GM21717 (cell line): ENCODE results near the gene TCFL5.

ENCODE experiments used
- ATAC-seq: cut with Tn5 transposase; IDR thresholded peaks from one replicate; pipeline ENCODE4 v1.9.1; 2021; ENCODE audit warnings: mild to moderate bottlenecking, moderate library complexity; ENCODE audit not compliant: unreplicated experiment

Gene TCFL5

GRCh38 chr20:62861726-62862336, at the start of gene TCFL5:
TSS of gene TCFL5 (minus strand) at chr20:62861822. CDS start at chr20:62861670, 152 bp downstream.
- ATAC-seq = peak; percentile 66

DNA sequence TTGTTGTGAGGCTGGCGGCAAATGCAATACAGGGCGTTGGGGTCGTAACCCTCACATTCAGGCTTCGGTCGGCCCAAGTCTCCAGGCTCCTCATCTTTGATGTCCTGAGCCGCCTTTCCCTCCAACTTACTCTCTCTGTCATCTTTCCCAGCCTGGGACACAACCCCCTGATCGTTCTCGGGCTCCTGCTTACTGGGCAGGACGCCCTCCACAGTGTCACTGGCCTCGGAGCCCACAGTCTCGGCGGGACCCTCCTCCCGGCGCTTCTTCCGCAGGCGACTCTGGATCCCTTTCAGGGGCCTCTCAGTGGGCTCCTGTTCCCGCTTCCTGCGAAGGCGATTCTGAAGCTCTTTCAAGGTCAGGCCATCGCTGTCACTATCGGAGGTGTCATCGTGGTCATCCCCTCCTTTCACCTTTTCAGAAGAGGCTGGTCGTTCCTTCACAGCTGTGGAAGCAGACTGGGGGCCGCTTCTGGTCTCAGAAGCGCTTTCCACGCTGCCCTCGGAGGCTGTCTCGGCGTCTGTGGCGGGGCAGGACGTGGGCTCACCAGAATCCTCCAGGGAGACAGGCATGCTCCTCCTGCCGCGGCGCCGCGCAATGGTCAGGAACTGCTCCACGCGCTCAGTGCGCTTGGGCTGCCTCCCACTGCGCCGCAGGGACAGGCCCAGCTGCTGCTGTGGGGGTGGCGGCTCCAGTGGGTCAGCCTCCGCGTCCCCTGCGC, 49.3 kb upstream of the TCFL5 start:
- ATAC-seq = no peak

DNA sequence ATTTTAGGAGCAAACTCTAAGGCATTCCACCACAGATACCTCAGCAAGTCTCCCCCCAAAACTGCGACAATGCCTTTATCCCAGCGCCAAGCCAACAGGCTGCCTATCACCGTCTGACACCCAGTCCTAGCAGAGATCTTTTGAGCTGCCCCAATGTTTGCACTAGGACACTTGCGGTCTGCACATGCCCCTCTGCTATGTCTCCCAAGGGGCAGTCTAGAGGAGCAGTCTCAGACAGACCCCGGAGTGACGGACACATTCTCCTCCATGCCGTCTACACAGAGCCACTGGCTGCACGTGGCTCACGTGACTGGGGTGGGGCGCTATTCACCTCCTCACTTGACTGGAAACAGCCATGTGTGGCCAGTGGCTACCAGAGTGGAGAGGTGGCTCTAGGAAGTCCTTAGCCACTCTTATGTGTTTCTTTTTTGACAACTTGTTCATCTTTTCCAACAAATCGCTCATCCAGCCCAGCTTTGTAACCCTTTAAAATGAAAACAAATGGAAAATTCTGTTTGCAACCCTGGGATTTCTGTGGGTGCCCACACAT, 48.7 kb upstream of the TCFL5 start:
- ATAC-seq = no peak

- ATAC-seq = no peak
Measured at GRCh38 chr20:62908971-62909791, 47.6 kb upstream of the TCFL5 start.

DNA sequence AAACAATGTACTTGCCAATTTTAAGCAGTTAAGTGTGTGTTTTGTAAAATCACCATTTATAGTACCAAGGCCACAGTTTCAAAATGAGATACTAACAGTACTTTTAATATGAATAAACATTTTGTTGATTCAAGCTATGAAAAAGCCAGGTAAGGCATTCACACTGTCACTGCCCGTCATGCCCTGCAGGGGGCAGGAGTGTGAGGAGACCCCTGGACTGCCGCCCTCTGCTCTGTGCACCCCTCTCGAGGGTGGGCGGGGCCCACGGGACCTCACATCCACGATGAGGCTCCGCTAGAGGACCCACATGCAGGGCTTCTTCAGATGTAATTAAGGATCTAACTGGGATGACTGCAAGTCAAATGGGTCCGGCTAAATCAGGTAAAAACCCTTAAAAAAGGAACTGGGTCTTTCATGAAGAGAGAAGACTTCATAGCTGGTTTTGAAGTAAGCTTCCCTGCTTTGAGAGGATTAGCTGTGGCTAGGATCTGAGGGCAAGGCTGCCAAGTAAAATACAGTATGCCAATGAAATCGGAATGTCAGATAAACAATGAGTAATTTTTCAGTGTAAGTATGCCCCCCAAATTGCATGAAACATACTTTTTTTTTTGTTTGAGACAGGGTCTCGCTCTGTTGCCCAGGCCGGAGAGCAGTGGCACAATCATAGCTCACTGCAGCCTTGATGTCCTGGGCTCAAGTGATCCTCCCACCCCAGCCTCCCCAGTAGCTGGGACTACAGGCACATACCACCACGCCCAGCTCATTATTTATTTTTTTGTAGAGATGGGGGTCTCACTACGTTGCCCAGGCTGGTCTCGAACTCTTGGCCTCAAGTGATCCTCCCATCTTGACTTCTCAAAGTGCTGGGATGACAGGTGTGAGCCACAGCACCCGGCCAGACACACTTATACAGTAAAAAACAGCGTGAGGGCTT, 46.0 kb upstream of the TCFL5 start:
- no peak for ATAC-seq

DNA sequence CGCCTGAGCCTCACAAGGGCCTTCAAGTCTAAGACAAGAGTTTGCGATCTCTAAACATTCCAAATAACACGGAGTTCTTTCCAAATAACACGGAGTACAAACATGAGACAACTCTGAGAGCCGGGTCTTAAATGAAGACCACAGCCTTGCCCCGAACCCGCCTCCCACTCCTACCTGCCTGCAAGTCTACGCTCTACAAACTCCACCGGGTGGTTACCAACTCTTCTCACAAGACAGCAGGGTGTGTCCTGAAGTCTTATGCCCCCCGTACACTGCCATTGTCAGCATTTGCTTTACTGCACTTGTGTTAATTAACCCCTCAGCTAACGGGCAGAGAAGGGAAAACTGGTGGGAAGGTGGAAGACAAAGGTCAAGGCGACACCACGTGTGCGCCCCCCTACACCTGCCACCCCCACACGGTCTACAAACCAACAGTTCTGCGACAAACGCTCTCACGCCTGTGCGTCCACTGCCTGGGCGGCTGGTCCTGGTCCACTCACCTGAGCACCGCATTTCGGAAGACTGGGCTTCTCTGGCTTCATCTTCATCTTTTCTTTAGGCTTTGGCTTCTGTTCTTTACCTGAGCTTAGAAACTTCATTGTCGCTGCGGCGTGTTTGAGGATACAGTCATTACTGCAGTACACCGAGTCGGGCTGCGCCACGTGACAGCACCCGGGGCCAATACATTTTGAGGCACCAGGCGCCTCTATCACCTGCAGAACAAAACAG, 45.2 kb upstream of the TCFL5 start:
- no peak for ATAC-seq

- ATAC-seq = no peak
Measured at GRCh38 chr20:62906209-62906608, 44.6 kb upstream of the TCFL5 start.

DNA sequence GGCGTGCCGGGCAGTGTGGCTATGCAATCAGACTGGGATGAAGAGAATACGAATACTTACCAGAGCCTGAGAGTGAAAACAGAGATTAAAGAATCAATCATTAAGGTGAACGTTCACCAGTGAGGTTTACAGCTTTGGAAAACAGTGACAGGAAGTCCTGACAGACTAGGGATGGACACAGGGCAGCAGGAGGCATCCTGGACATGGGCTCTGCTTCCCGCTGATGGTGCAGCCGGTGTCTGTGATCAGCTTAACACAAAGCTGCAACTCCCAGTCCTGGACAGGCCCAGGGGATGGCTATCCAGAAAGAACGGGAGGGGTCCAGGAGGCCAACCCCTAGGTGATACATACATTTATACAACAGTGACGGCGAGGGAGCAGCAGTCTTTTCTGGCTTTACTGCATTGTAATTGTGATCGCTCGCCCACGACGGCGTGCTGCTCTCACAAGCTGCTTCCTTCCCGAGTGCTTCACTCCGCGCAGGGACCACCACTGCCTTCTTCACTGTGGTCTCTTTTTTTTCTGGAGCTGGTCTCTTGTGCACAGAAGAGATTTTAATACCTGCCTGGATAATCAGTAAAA, 44.0 kb upstream of the TCFL5 start:
- no peak for ATAC-seq

DNA sequence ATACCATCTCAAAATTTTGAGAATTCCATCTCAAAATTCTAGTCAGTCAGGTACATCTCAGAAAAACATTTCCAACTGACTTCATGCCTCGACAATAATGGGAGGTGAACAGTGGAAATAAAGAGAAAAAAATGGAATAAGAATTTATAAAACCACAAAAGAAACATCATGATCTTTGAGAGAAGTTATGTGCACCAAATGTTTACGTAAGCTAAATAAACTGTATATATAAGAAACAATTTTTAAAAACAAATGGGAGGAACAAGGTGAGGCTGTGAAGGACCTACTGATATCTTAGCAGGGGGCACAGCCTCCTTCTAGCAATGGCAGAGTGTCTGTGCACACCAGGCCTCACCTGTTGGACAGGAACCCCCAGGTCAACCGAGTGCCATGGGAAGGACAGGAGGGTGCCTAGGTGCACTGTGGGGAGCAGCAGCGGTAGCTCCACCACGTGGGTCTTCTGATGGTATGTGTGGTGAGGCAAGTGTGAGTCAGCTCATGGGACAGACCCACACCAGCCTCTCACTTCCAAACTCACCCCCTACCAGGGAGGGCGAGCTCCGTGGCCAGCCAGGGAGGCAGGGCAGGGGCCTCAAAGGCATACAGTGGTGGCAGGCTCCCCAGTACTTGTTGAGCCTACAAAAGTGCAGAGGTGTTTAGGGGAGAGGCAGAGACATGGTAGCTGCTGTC, 41.4 kb upstream of the TCFL5 start:
- ATAC-seq = no peak

GRCh38 chr20:62901891-62902290, 40.3 kb upstream of the TCFL5 start:
- no peak for ATAC-seq

GRCh38 chr20:62900692-62901584, 39.3 kb upstream of the TCFL5 start:
- peak; percentile 22 for ATAC-seq

DNA sequence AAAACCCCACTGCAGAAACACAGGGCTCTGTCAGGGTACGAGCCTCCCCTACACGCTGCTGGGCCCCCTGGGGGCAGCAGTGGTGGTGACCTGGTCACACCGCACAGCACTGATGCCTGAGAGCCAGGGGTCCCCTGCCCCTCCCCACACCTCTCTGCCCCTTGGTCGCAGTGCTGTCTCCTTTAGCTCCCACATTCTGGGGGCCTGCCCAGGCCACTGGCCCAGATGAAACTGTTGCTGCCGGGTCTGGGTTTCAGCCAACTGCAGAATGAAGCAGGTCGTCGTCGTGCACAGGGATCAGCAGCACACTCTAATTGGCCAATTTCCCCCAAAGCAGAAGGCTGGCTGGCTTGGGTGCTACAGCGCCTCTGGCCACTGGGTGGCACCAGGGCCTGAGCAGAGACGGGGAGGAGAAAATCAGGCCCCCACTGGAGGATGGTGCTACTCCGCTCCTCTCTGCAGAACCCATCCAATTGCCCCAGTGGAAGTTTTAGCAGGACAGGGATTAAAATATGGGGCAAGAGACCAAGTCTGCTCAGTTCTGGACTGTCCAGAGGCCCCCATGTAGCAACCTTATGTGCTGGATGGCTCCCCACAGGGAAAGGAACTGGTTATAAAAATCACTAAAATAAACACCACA, 38.5 kb upstream of the TCFL5 start:
- ATAC-seq = peak; percentile 66

GRCh38 chr20:62899633-62900051, 38.0 kb upstream of the TCFL5 start:
- no peak for ATAC-seq

- ATAC-seq = no peak
Measured at GRCh38 chr20:62898970-62899632, 37.5 kb upstream of the TCFL5 start.

DNA sequence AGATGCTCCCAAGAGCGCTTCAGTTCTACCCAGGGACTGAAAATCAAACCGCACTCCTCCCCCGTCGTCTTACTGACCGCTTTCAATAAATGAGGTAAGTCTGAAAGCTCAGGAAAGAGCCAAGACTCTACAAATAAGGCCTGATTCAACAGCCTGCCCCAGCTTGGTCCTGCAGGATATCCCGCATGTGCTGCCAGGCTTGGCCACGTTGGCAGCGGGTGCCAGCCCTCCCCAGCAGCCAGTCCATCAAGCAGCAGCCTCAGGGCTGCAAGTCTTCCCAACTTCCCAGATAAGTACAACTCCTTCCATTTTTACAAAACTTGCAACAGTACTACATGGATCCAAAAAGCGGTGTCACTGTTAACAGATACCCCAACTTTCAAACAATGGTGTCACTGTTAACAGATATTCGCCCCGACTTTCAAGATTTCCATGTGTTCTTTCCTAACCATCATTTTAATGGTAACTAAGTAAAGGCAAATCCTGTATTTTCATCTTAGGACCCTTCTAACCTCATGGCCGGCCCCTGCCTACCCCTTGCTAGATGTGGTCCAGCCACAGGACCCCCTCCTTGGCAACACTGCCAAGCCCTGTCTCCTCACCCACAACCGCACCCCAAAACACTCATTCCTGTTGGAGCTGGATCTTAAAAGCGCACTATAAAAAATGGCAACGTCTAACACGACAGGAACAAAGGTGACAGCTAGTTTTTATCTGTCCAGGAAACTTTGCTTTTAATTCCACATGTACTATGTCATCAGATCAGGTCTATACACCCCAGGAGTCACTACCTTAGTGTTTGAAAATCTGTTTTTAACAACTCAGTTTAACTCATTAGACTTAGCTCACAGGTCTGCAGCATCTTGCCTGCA, 36.7 kb upstream of the TCFL5 start:
- ATAC-seq = no peak

DNA sequence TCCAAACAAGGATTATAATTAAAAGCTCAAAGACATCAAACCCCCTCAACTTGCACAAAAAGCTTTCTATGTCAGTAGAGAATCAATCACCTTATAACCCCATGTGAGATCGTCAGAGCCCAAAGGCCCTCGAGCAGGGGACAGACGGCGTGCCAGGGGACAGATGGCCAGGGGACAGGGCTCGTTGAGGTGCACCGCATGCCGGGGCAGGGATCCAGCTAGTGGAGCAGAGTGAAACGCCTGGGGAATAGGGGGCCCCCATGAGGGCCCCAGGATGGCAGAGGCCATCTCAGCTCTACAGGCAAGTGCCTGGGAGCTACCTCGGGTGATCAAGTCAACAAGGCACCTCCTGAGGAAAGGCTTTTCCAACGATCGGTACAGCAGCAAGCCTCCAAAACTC, 36.0 kb upstream of the TCFL5 start:
- ATAC-seq = no peak
